ENCODE results near the gene GFY.
"Not testable (repeated sequence)": the region's sequence is repeated elsewhere in the genome, so short reads cannot be mapped to it uniquely, and the experiment has no call there.

Gene GFY

GRCh38 chr19:49470615-49470978, 45.4 kb downstream of the GFY start:
- no peak for DNase-seq (ENCODE audit: low read depth)

- DNase-seq (ENCODE audit: low read depth) = no peak
These were observed 47.7 kb downstream of the GFY start for GRCh38 chr19:49472936-49473335.

GRCh38 chr19:49473501-49473867, 48.3 kb downstream of the GFY start:
- DNase-seq (ENCODE audit: low read depth) = not testable (repeated sequence)

- DNase-seq (ENCODE audit: low read depth) = peak; percentile 77
These were observed 48.8 kb downstream of the GFY start, which contains the start of gene FLT3LG for GRCh38 chr19:49473868-49474541. FLT3LG (plus strand) TSS chr19:49474215; CDS start chr19:49474640, 425 bp downstream.

- no peak for DNase-seq (ENCODE audit: low read depth)
These were observed 49.3 kb downstream of the GFY start for GRCh38 chr19:49474542-49474924.

- DNase-seq (ENCODE audit: low read depth) = no peak
These were observed 50.2 kb downstream of the GFY start for GRCh38 chr19:49475191-49475917.

GRCh38 chr19:49475995-49476880, 51.0 kb downstream of the GFY start:
- DNase-seq (ENCODE audit: low read depth) = no peak
